Naive B cell (primary cell): Measurements from ENCODE around the gene DSG2. TPM values are rescaled to one million over a fixed set of nuclear protein-coding genes. Genes with fewer than 3 reads are reported as not detected.
A peak's percentile ranks its signal among the peaks of the same experiment; 100 is the strongest.
"Not testable (repeated sequence)": the region's sequence is repeated elsewhere in the genome, so short reads cannot be mapped to it uniquely, and the experiment has no call there.

Experiments used
- ATAC-seq, 2 donors: fragments of 150-1000 bp; cut with Tn5 transposase; 2 replicates each; pipeline ENCODE4 v1.10.0; 2021; ENCODE audit warnings: low read depth in 2 of 2, mild to moderate bottlenecking in 2 of 2, moderate library complexity in 2 of 2
- DNase-seq: peaks from one replicate; pipeline ENCODE4 v3.0.0; 2022
- H3K27ac Mint-ChIP-seq, 6 donors: one replicate each; pipeline ENCODE4 v1.8.0; 2020 to 2022; ENCODE audit warnings: mild to moderate bottlenecking in 6 of 6, mixed read lengths in 6 of 6, moderate library complexity in 5 of 6, inconsistent platforms in 2 of 6
- H3K27me3 Mint-ChIP-seq, 3 donors: one replicate each; pipeline ENCODE4 v1.8.0; 2021 to 2022; ENCODE audit warnings: mixed read lengths in 3 of 3, mild to moderate bottlenecking in 1 of 3
- H3K36me3 Mint-ChIP-seq, 2 donors: one replicate each; pipeline ENCODE4 v1.8.0; 2020 to 2022; ENCODE audit warnings: mixed read lengths in 2 of 2, inconsistent platforms in 1 of 2, mild to moderate bottlenecking in 1 of 2
- H3K4me1 Mint-ChIP-seq, 3 donors: one replicate each; pipeline ENCODE4 v1.8.0; 2020 to 2022; ENCODE audit warnings: mixed read lengths in 3 of 3, inconsistent platforms in 1 of 3, mild to moderate bottlenecking in 1 of 3, moderate library complexity in 1 of 3
- H3K4me3 Mint-ChIP-seq, 8 donors: one replicate each; pipeline ENCODE4 v1.8.0; 2020 to 2022; ENCODE audit warnings: mild to moderate bottlenecking in 8 of 8, mixed read lengths in 8 of 8, moderate library complexity in 8 of 8, inconsistent platforms in 2 of 8
- H3K9me3 Mint-ChIP-seq, 7 donors: one replicate each; pipeline ENCODE4 v1.8.0; 2020 to 2022; ENCODE audit warnings: mixed read lengths in 7 of 7, mild to moderate bottlenecking in 5 of 7, inconsistent platforms in 2 of 7, moderate library complexity in 1 of 7
- polyA plus RNA-seq, 6 donors: library from polyadenylated mRNA; unstranded; fragments of 300-500 nt; fragmentation: Illumina TruSeq; gene quantifications; one replicate each; pipeline ENCODE4 v1.2.3, GENCODE V29; 2021; ENCODE audit warnings: low read depth in 6 of 6

The DSG2 gene
- polyA plus RNA-seq, 6 donors from 2014 or later: not detected

- no peak for DNase-seq
- Mint-ChIP-seq H3K36me3 (no peaks in the 10 kb centered on the region), H3K27me3 (peaks cover 0 to 9% (median 0%) of the 10 kb centered on the region in 3 donors), H3K9me3 (peaks cover 0 to 5% (median 0%) of the 10 kb centered on the region in 7 donors), H3K27ac (no peak overlapping the region), H3K4me3 (no peak overlapping the region), H3K4me1 (no peaks in the 10 kb centered on the region)
- no peak for ATAC-seq
These were observed 8.2 kb downstream of the DSG2 start for GRCh38 chr18:31506024-31506742.

- H3K27me3 Mint-ChIP-seq, H3K4me1 Mint-ChIP-seq, ATAC-seq: not testable (repeated sequence)
These were observed 9.1 kb downstream of the DSG2 start for GRCh38 chr18:31507124-31507523.

GRCh38 chr18:31508781-31509180 lies 10.8 kb downstream of the DSG2 start:
- H3K27ac Mint-ChIP-seq: no peak overlapping the region
- no peak for DNase-seq
- no peak for ATAC-seq
- no peaks in the 10 kb centered on the region for H3K4me1 Mint-ChIP-seq
- peaks cover 0 to 5% (median 0%) of the 10 kb centered on the region in 7 donors for H3K9me3 Mint-ChIP-seq
- H3K4me3 Mint-ChIP-seq: no peak overlapping the region
- H3K36me3 Mint-ChIP-seq: no peaks in the 10 kb centered on the region
- peaks cover 0 to 11% (median 5%) of the 10 kb centered on the region in 3 donors for H3K27me3 Mint-ChIP-seq

More at GRCh38 chr18:31507124-31507523, 9.1 kb downstream of the DSG2 start:
- not testable (repeated sequence) for H3K9me3 Mint-ChIP-seq, H3K27ac Mint-ChIP-seq, DNase-seq, H3K36me3 Mint-ChIP-seq, H3K4me3 Mint-ChIP-seq

GRCh38 chr18:31509571-31509970 lies 11.6 kb downstream of the DSG2 start:
- DNase-seq (no peak), ATAC-seq (no peak)
- H3K27me3 Mint-ChIP-seq: peaks cover 0 to 13% (median 5%) of the 10 kb centered on the region in 3 donors
- peaks cover 0 to 5% (median 0%) of the 10 kb centered on the region in 7 donors for H3K9me3 Mint-ChIP-seq
- no peak overlapping the region for H3K4me3 Mint-ChIP-seq
- no peaks in the 10 kb centered on the region for H3K36me3 Mint-ChIP-seq
- no peaks in the 10 kb centered on the region for H3K4me1 Mint-ChIP-seq
- H3K27ac Mint-ChIP-seq: no peak overlapping the region

GRCh38 chr18:31510319-31510718 lies 12.3 kb downstream of the DSG2 start:
- DNase-seq (no peak), ATAC-seq (no peak)
- Mint-ChIP-seq H3K4me1 (no peaks in the 10 kb centered on the region), H3K27ac (no peak overlapping the region), H3K9me3 (peaks cover 0 to 5% (median 0%) of the 10 kb centered on the region in 7 donors), H3K4me3 (no peak overlapping the region), H3K36me3 (no peaks in the 10 kb centered on the region), H3K27me3 (peaks cover 0 to 13% (median 5%) of the 10 kb centered on the region in 3 donors)

- H3K36me3 Mint-ChIP-seq: no peaks in the 10 kb centered on the region
- no peaks in the 10 kb centered on the region for H3K4me1 Mint-ChIP-seq
- H3K27me3 Mint-ChIP-seq: peaks cover 0 to 13% (median 5%) of the 10 kb centered on the region in 3 donors
- H3K9me3 Mint-ChIP-seq: peaks cover 0 to 5% (median 0%) of the 10 kb centered on the region in 7 donors
- ATAC-seq (no peak), DNase-seq (no peak)
- H3K27ac Mint-ChIP-seq: no peak overlapping the region
- H3K4me3 Mint-ChIP-seq: no peak overlapping the region
These were observed 13.1 kb downstream of the DSG2 start for GRCh38 chr18:31511098-31511497.

GRCh38 chr18:31512203-31512764 lies 14.3 kb downstream of the DSG2 start:
- Mint-ChIP-seq H3K4me3 (no peak overlapping the region), H3K36me3 (no peaks in the 10 kb centered on the region), H3K27me3 (peaks cover 0 to 13% (median under 1%) of the 10 kb centered on the region in 3 donors), H3K9me3 (peaks cover 0 to 2% (median 0%) of the 10 kb centered on the region in 7 donors), H3K27ac (no peak overlapping the region), H3K4me1 (no peaks in the 10 kb centered on the region)
- no peak for DNase-seq
- ATAC-seq: no peak

- Mint-ChIP-seq H3K27me3 (peaks cover 0 to 13% (median 0%) of the 10 kb centered on the region in 3 donors), H3K9me3 (no peaks in the 10 kb centered on the region), H3K4me3 (no peak overlapping the region), H3K4me1 (no peaks in the 10 kb centered on the region), H3K36me3 (no peaks in the 10 kb centered on the region), H3K27ac (no peak overlapping the region)
- ATAC-seq (no peak), DNase-seq (no peak)
These were observed 15.4 kb downstream of the DSG2 start for GRCh38 chr18:31513189-31513935.

- Mint-ChIP-seq H3K27ac (no peak overlapping the region), H3K4me3 (no peak overlapping the region), H3K36me3 (no peaks in the 10 kb centered on the region), H3K27me3 (peaks cover 0 to 13% (median 0%) of the 10 kb centered on the region in 3 donors), H3K9me3 (no peaks in the 10 kb centered on the region), H3K4me1 (no peaks in the 10 kb centered on the region)
- no peak for DNase-seq
- ATAC-seq: no peak
These were observed 18.5 kb downstream of the DSG2 start for GRCh38 chr18:31516437-31516836.

- ATAC-seq (no peak), DNase-seq (no peak)
- no peaks in the 10 kb centered on the region for H3K4me1 Mint-ChIP-seq
- H3K4me3 Mint-ChIP-seq: no peak overlapping the region
- no peaks in the 10 kb centered on the region for H3K36me3 Mint-ChIP-seq
- no peak overlapping the region for H3K27ac Mint-ChIP-seq
- no peaks in the 10 kb centered on the region for H3K27me3 Mint-ChIP-seq
- no peaks in the 10 kb centered on the region for H3K9me3 Mint-ChIP-seq
These were observed 28.4 kb downstream of the DSG2 start for GRCh38 chr18:31526374-31526773.

- Mint-ChIP-seq H3K4me3 (no peak overlapping the region), H3K36me3 (no peaks in the 10 kb centered on the region), H3K4me1 (no peaks in the 10 kb centered on the region), H3K9me3 (no peaks in the 10 kb centered on the region), H3K27ac (no peak overlapping the region), H3K27me3 (no peaks in the 10 kb centered on the region)
- DNase-seq (no peak), ATAC-seq (no peak)
These were observed 35.3 kb downstream of the DSG2 start for GRCh38 chr18:31533236-31533635.

- Mint-ChIP-seq H3K27me3 (no peaks in the 10 kb centered on the region), H3K4me3 (no peak overlapping the region), H3K27ac (no peak overlapping the region), H3K36me3 (no peaks in the 10 kb centered on the region), H3K4me1 (peaks cover 0 to 4% (median 0%) of the 10 kb centered on the region in 3 donors), H3K9me3 (no peaks in the 10 kb centered on the region)
- no peak for ATAC-seq
- no peak for DNase-seq
These were observed 40.9 kb downstream of the DSG2 start for GRCh38 chr18:31538837-31539236.

- Mint-ChIP-seq H3K27ac (peak overlapping the region in 1 of 6 donors; percentile 17), H3K9me3 (no peaks in the 10 kb centered on the region), H3K4me3 (no peak overlapping the region), H3K4me1 (peaks cover 0 to 4% (median 0%) of the 10 kb centered on the region in 3 donors), H3K27me3 (no peaks in the 10 kb centered on the region), H3K36me3 (no peaks in the 10 kb centered on the region)
- DNase-seq: no peak
- no peak for ATAC-seq
These were observed 48.5 kb downstream of the DSG2 start for GRCh38 chr18:31546476-31546875.

- Mint-ChIP-seq H3K27ac (no peak overlapping the region), H3K27me3 (peaks cover 0 to 4% (median 0%) of the 10 kb centered on the region in 3 donors), H3K9me3 (no peaks in the 10 kb centered on the region), H3K4me3 (no peak overlapping the region), H3K4me1 (no peaks in the 10 kb centered on the region), H3K36me3 (no peaks in the 10 kb centered on the region)
- DNase-seq (no peak), ATAC-seq (no peak)
These were observed 50.9 kb downstream of the DSG2 start for GRCh38 chr18:31548853-31549252.
